KMS-11 (cell line): ENCODE data around the gene IFIT5.
"Not testable (repeated sequence)": the region's sequence is repeated elsewhere in the genome, so short reads cannot be mapped to it uniquely, and the experiment has no call there.

Experiments used
- H2AFZ ChIP-seq: fragments of 200-600 bp; sonication (generic); 2 replicates; pipeline ENCODE4 v1.6.1; 2016; ENCODE audit warnings: antibody characterized with exemption, mixed run types, low read depth
- H3K27ac ChIP-seq: fragments of 200-600 bp; sonication (generic); 2 replicates; pipeline ENCODE4 v1.6.1; 2016; ENCODE audit warnings: mild to moderate bottlenecking, mixed run types
- H3K27me3 ChIP-seq: fragments of 200-600 bp; sonication (generic); 2 replicates; pipeline ENCODE4 v1.6.1; 2017; ENCODE audit warnings: mild to moderate bottlenecking, low read depth, mixed run types, moderate library complexity; ENCODE audit not compliant: insufficient read depth
- H3K36me3 ChIP-seq: fragments of 200-600 bp; sonication (generic); 2 replicates; pipeline ENCODE4 v1.6.1; 2017; ENCODE audit warnings: mild to moderate bottlenecking, mixed run types; ENCODE audit not compliant: insufficient read depth
- H3K4me1 ChIP-seq: fragments of 200-600 bp; sonication (generic); 2 replicates; pipeline ENCODE4 v1.6.1; 2016; ENCODE audit warnings: mild to moderate bottlenecking, low read depth, mixed run types; ENCODE audit not compliant: poor library complexity, severe bottlenecking
- H3K4me2 ChIP-seq: fragments of 200-600 bp; sonication (generic); 2 replicates; pipeline ENCODE4 v1.7.0; 2016; ENCODE audit warnings: mild to moderate bottlenecking, mixed run types
- H3K4me3 ChIP-seq: fragments of 200-600 bp; sonication (generic); IDR thresholded peaks from 2 replicates; pipeline ENCODE4 v1.6.1; 2017; ENCODE audit warnings: low read depth, low read length, mixed read lengths; ENCODE audit not compliant: insufficient read depth
- H3K79me2 ChIP-seq: fragments of 200-600 bp; sonication (generic); 2 replicates; pipeline ENCODE4 v1.6.1; 2016; ENCODE audit warnings: low read depth, mixed run types; ENCODE audit not compliant: insufficient read depth
- H3K9ac ChIP-seq: fragments of 200-600 bp; sonication (generic); 2 replicates; pipeline ENCODE4 v1.6.1; 2016; ENCODE audit warnings: mild to moderate bottlenecking, mixed run types
- H4K20me1 ChIP-seq: fragments of 200-600 bp; sonication (generic); 2 replicates; pipeline ENCODE4 v1.6.1; 2016; ENCODE audit warnings: mild to moderate bottlenecking, mixed run types; ENCODE audit not compliant: insufficient read depth
- CTCF ChIP-seq: fragments of 200-600 bp; sonication (generic); conservative IDR thresholded peaks from 2 replicates; pipeline ENCODE4 v1.6.1; 2017; ENCODE audit warnings: low read depth, mild to moderate bottlenecking, antibody characterized with exemption, low read length, moderate library complexity, mixed read lengths

The IFIT5 gene

GRCh38 chr10:89409282-89409681, 5.1 kb upstream of the IFIT5 start:
- H3K79me2 ChIP-seq, H2AFZ ChIP-seq, H3K4me2 ChIP-seq, H4K20me1 ChIP-seq, H3K27me3 ChIP-seq, H3K36me3 ChIP-seq, H3K9ac ChIP-seq, H3K27ac ChIP-seq, H3K4me3 ChIP-seq: not testable (repeated sequence)
- H3K4me1 ChIP-seq: peaks cover 13% of the 10 kb centered on the region

GRCh38 chr10:89410551-89410950, 3.8 kb upstream of the IFIT5 start:
- not testable (repeated sequence) for H3K4me2 ChIP-seq, H3K79me2 ChIP-seq, H3K27ac ChIP-seq, H4K20me1 ChIP-seq, H3K27me3 ChIP-seq, H3K4me3 ChIP-seq, H3K9ac ChIP-seq, H3K36me3 ChIP-seq, H2AFZ ChIP-seq
- H3K4me1 ChIP-seq: peaks cover 16% of the 10 kb centered on the region

- H3K27me3 ChIP-seq, H3K27ac ChIP-seq, H3K4me2 ChIP-seq, H3K79me2 ChIP-seq, H2AFZ ChIP-seq, H3K4me3 ChIP-seq, H3K9ac ChIP-seq, H3K36me3 ChIP-seq, H4K20me1 ChIP-seq: not testable (repeated sequence)
- H3K4me1 ChIP-seq: peaks cover 20% of the 10 kb centered on the region
Measured at GRCh38 chr10:89411135-89411534, 3.2 kb upstream of the IFIT5 start.

- H3K4me3 ChIP-seq, H3K27ac ChIP-seq, H2AFZ ChIP-seq, H4K20me1 ChIP-seq, H3K4me2 ChIP-seq, H3K79me2 ChIP-seq, H3K36me3 ChIP-seq, H3K27me3 ChIP-seq, H3K9ac ChIP-seq: not testable (repeated sequence)
- peaks cover 20% of the 10 kb centered on the region for H3K4me1 ChIP-seq
Measured at GRCh38 chr10:89412276-89412675, 2.1 kb upstream of the IFIT5 start.

- no peak for TF ChIP-seq CTCF
- no peak overlapping the region for H3K9ac ChIP-seq
Measured at GRCh38 chr10:89413398-89413912, 913 bp upstream of the IFIT5 start.

GRCh38 chr10:89414879-89415821, 782 bp downstream of the IFIT5 start:
- no peak for TF ChIP-seq CTCF
- Histone ChIP-seq H3K36me3 (no peaks in the 10 kb centered on the region), H3K79me2 (no peaks in the 10 kb centered on the region), H3K9ac (peak overlapping the region; percentile 81), H3K27ac (peak overlapping the region; percentile 70), H3K4me2 (peak overlapping the region; percentile 87), H3K4me1 (peaks cover 20% of the 10 kb centered on the region), H3K27me3 (no peaks in the 10 kb centered on the region), H2AFZ (peak overlapping the region; percentile 74), H3K4me3 (peak overlapping the region; percentile 18), H4K20me1 (no peaks in the 10 kb centered on the region)

More at GRCh38 chr10:89413398-89413912, 913 bp upstream of the IFIT5 start:
- Histone ChIP-seq H3K4me2 (peak overlapping the region; percentile 87), H3K36me3 (no peaks in the 10 kb centered on the region), H4K20me1 (no peaks in the 10 kb centered on the region), H3K27me3 (no peaks in the 10 kb centered on the region), H2AFZ (no peak overlapping the region), H3K27ac (no peak overlapping the region), H3K79me2 (no peaks in the 10 kb centered on the region), H3K4me3 (no peak overlapping the region), H3K4me1 (peaks cover 20% of the 10 kb centered on the region)
